Upper lobe of left lung (tissue), 6 donors: Measurements from ENCODE around the gene ETNK1. TPM values are rescaled to one million over a fixed set of nuclear protein-coding genes. Genes with fewer than 3 reads are reported as not detected.
A peak's percentile ranks its signal among the peaks of the same experiment; 100 is the strongest.

Experiments used
- ATAC-seq, 2 donors: fragments of 200-7000 bp; cut with Tn5 transposase; one replicate each; pipeline ENCODE4 v1.9.1; 2022; ENCODE audit warnings: mild to moderate bottlenecking in 2 of 2, moderate library complexity in 2 of 2; ENCODE audit not compliant: low FRiP score in 2 of 2
- DNase-seq, 2 donors: peaks; one replicate each; pipeline ENCODE4 v3.0.0-alpha.2; 2019 to 2020
- H3K27ac ChIP-seq, 4 donors: fragments of 200-600 bp; sonication (generic); one replicate each; pipeline ENCODE4 v1.5.1; 2016 to 2019
- H3K27me3 ChIP-seq, 4 donors: fragments of 200-600 bp; sonication (generic); one replicate each; pipeline ENCODE4 v1.5.1; 2017 to 2019
- H3K36me3 ChIP-seq, 4 donors: fragments of 200-600 bp; sonication (generic); one replicate each; pipeline ENCODE4 v1.5.1; 2016 to 2019
- H3K4me1 ChIP-seq, 4 donors: fragments of 200-600 bp; sonication (generic); one replicate each; pipeline ENCODE4 v1.5.1; 2018 to 2019
- H3K4me3 ChIP-seq, 4 donors: fragments of 200-600 bp; sonication (generic); one replicate each; pipeline ENCODE4 v1.5.1; 2017 to 2019; ENCODE audit warnings: mild to moderate bottlenecking in 2 of 4, moderate library complexity in 1 of 4
- H3K9me3 ChIP-seq, 4 donors: fragments of 200-600 bp; sonication (generic); one replicate each; pipeline ENCODE4 v1.5.1; 2018 to 2019
- CTCF ChIP-seq, 6 experiments: fragments of 450-650 bp in 4 of 6; fragments of 200-600 bp in 2 of 6; sonication (generic) in 2 of 6; IDR thresholded peaks; one replicate each; pipeline ENCODE4 v1.5.1; 2016 to 2019; ENCODE audit warnings: antibody characterized with exemption in 6 of 6
- EP300 ChIP-seq, 4 donors: sonication (generic); formaldehyde crosslinking; IDR thresholded peaks; one replicate each; pipeline ENCODE4 v1.5.1; 2017; ENCODE audit warnings: antibody characterized with exemption in 4 of 4, control low read depth in 2 of 4
- POLR2A ChIP-seq, 4 donors: fragments of 450-650 bp; IDR thresholded peaks; one replicate each; pipeline ENCODE4 v1.5.1; 2016 to 2017; ENCODE audit warnings: antibody characterized with exemption in 4 of 4, mild to moderate bottlenecking in 2 of 4
- POLR2AphosphoS5 ChIP-seq, 2 donors: sonication (generic); formaldehyde crosslinking; IDR thresholded peaks; one replicate each; pipeline ENCODE4 v1.5.1; 2017; ENCODE audit warnings: antibody characterized with exemption in 2 of 2
- WGBS, 2 donors: methylation state at CpG; one replicate each; pipeline ENCODE4 v1.1.5; 2017 to 2018; 5-methylcytosine and 5-hydroxymethylcytosine counted together
- total RNA-seq, 6 donors: library from RNA; depleted of rRNA in 4 of 6; stranded (reverse); fragments of >200 nt in 4 of 6; gene quantifications; one replicate each; pipeline versions ENCODE4 v1.1.0 to v1.2.1, GENCODE V29; 2016 to 2021
- donor health status: DM: no; HTN: no; CAD: no; lungs with moderate emphysema.
- donor health status: DM: no; HTN: yes; CAD: no; lungs with severe emphysema.

ETNK1 gene
- total RNA-seq, 6 donors from 2014 or later, result 17.2 to 69.7 (median 47.5) TPM

DNA sequence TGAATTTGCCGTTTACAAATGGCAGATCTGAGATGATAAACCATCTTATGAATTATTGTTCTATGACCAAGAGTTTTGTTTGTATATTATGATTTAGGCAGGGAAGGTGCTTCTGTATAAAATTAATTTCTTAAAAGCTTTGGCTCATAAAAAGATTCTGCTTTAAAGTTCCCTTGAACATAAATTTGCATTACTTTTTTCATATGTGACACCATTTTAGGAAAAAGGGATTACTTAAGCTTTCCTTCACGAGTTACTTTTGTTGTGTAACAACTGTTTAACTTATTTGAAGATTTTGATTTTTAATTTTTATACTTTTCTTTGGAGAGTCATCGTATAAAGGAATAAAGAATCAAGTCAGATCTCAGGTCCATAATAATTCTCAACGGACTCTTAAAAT lies 3.3 kb downstream of the ETNK1 start:
- no peak for ATAC-seq
- 45% methylated on average over 4 of the region's 4 CpGs for WGBS, 2 donors
- Histone ChIP-seq H3K9me3 (no peaks in the 10 kb centered on the region), H3K36me3 (peaks cover 0 to 2% (median 0%) of the 10 kb centered on the region in 4 donors), H3K27me3 (no peaks in the 10 kb centered on the region), H3K4me1 (peaks cover 26 to 39% (median 28%) of the 10 kb centered on the region in 4 donors), H3K4me3 (peak overlapping the region in 2 of 4 donors; percentile 62 to 81), H3K27ac (peak overlapping the region in 2 of 4 donors; percentile 96 to 99)
- no peak for DNase-seq
- TF ChIP-seq POLR2AphosphoS5 (IDR thresholded peaks at IDR 0.05) (no peak), EP300 (IDR thresholded peaks at IDR 0.05) (no peak), POLR2A (IDR thresholded peaks at IDR 0.05) (no peak), CTCF (IDR thresholded peaks at IDR 0.05) (no peak)

DNA sequence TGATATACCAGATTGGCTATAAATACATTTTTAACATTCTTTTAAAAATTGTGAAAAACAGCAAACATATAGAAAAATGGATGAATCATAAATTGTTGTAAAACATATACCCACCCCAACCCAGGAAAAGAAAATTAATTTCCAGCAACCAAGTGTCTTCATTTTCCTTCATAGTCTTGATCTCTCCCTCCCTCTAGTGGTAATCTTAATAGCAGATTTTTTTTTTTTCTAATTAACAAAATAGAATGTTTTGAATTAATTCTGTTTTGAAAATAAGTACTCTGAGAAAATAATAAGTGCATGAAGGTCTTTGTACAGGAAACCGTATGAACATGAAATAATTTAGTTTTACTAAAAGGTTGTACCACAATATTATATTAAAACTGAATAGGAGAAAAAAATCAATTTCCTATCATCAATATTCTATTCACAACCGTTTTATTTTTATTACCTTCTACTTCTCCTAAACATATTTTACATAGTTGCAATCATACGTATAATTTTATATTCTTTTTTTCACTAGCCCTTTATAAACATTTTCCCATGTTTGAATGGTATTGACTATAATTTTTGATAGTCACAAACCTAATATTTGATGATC lies 7.0 kb downstream of the ETNK1 start:
- Histone ChIP-seq H3K27ac (no peak overlapping the region), H3K4me3 (no peak overlapping the region), H3K4me1 (peaks cover 24 to 49% (median 29%) of the 10 kb centered on the region in 4 donors), H3K9me3 (no peaks in the 10 kb centered on the region), H3K36me3 (peaks cover 0 to 2% (median 0%) of the 10 kb centered on the region in 4 donors), H3K27me3 (no peaks in the 10 kb centered on the region)
- ATAC-seq (no peak), DNase-seq (no peak)
- 74 to 81% methylated on average over 3 of the region's 3 CpGs for WGBS, 2 donors
- TF ChIP-seq CTCF (IDR thresholded peaks at IDR 0.05), result peak in 5 of 6 experiments; percentile 34 to 53 (median 41)
- no peak for TF ChIP-seq EP300 (IDR thresholded peaks at IDR 0.05)

GRCh38 chr12:22634883-22635282 lies 9.9 kb downstream of the ETNK1 start:
- no peak for DNase-seq
- H3K36me3 ChIP-seq, result peaks cover 0 to 2% (median 0%) of the 10 kb centered on the region in 4 donors
- ATAC-seq, result no peak
- no peak overlapping the region for H3K27ac ChIP-seq
- no peaks in the 10 kb centered on the region for H3K27me3 ChIP-seq
- TF ChIP-seq POLR2A (IDR thresholded peaks at IDR 0.05), result no peak
- TF ChIP-seq POLR2AphosphoS5 (IDR thresholded peaks at IDR 0.05), result no peak
- TF ChIP-seq EP300 (IDR thresholded peaks at IDR 0.05), result no peak
- TF ChIP-seq CTCF (IDR thresholded peaks at IDR 0.05), result no peak
- H3K4me1 ChIP-seq, result peaks cover 3 to 20% (median 6%) of the 10 kb centered on the region in 4 donors
- H3K9me3 ChIP-seq, result no peaks in the 10 kb centered on the region
- 88 to 92% methylated on average over 3 of the region's 3 CpGs for WGBS, 2 donors
- H3K4me3 ChIP-seq, result no peak overlapping the region

DNA sequence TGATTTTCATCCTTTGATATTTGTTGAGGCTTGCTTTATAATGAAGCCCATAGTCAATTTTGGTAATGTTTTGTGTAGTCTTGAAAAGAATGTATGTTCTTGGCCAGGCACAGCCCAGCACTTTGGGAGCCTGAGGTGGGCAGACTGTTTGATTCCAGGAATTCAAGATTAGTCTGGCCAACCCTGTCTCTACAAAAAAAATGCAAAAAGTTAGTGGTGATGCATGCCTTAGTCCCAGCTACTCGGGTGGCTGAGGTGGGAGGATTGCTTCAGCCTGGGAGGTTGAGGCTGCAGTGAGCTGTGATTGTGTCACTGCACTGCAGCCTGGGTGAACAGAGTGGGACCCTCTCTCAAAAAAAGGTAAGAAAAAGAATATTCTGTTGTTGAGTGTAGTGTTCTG lies 10.8 kb downstream of the ETNK1 start:
- H3K9me3 ChIP-seq, result no peaks in the 10 kb centered on the region
- ATAC-seq, result no peak
- H3K36me3 ChIP-seq, result peaks cover 0 to 2% (median 0%) of the 10 kb centered on the region in 4 donors
- no peak overlapping the region for H3K27ac ChIP-seq
- no peaks in the 10 kb centered on the region for H3K27me3 ChIP-seq
- 73 to 80% methylated on average over 1 of the region's 1 CpG for WGBS, 2 donors
- DNase-seq, result no peak
- peaks cover 3 to 11% (median 5%) of the 10 kb centered on the region in 4 donors for H3K4me1 ChIP-seq
- no peak overlapping the region for H3K4me3 ChIP-seq
- TF ChIP-seq EP300 (IDR thresholded peaks at IDR 0.05) (no peak), POLR2AphosphoS5 (IDR thresholded peaks at IDR 0.05) (no peak), CTCF (IDR thresholded peaks at IDR 0.05) (no peak), POLR2A (IDR thresholded peaks at IDR 0.05) (no peak)

- 96% methylated on average over 2 of the region's 2 CpGs for WGBS, 2 donors
- Histone ChIP-seq H3K4me3 (no peak overlapping the region), H3K27ac (no peak overlapping the region), H3K4me1 (peaks cover 0 to 11% (median 4%) of the 10 kb centered on the region in 4 donors), H3K27me3 (no peaks in the 10 kb centered on the region), H3K36me3 (peaks cover 0 to 11% (median 0%) of the 10 kb centered on the region in 4 donors), H3K9me3 (no peaks in the 10 kb centered on the region)
- no peak for DNase-seq
- ATAC-seq, result no peak
- TF ChIP-seq POLR2A (IDR thresholded peaks at IDR 0.05) (no peak), EP300 (IDR thresholded peaks at IDR 0.05) (no peak), CTCF (IDR thresholded peaks at IDR 0.05) (no peak), POLR2AphosphoS5 (IDR thresholded peaks at IDR 0.05) (no peak)
Observed at GRCh38 chr12:22640851-22641250, 15.9 kb downstream of the ETNK1 start.
